ENCODE measurements around the gene CDC42EP3. TPM values are rescaled to one million over a fixed set of nuclear protein-coding genes. Genes with fewer than 3 reads are reported as not detected.

The CDC42EP3 gene
- total and polyA plus RNA-seq, 12 donors, result 4.2 to 30.2 (median 10.7) TPM

GRCh38 chr2:37593024-37593423 lies 78.4 kb downstream of the CDC42EP3 start:
- Histone ChIP-seq H3K4me3 (no peak overlapping the region), H3K27me3 (no peaks in the 10 kb centered on the region), H3K27ac (no peak overlapping the region), H3K36me3 (replicated peaks in 1 of 2) (no peaks in the 10 kb centered on the region), H3K9me3 (replicated peaks in 1 of 3) (no peaks in the 10 kb centered on the region), H3K4me1 (replicated peaks in 1 of 2) (no peaks in the 10 kb centered on the region)
- intact Hi-C loops (cut with DNase I), result no loop called here
- TF ChIP-seq CTCF (IDR thresholded peaks at IDR 0.05) (no peak), POLR2A (IDR thresholded peaks at IDR 0.05) (no peak)
- 43 to 60% (median 51%) methylated on average over 3 of the region's 3 CpGs for WGBS, 4 donors
- DNase-seq, result no peak

Data from adrenal gland (tissue), 12 donors.